ENCODE data around the gene ACSL4.

DNA sequence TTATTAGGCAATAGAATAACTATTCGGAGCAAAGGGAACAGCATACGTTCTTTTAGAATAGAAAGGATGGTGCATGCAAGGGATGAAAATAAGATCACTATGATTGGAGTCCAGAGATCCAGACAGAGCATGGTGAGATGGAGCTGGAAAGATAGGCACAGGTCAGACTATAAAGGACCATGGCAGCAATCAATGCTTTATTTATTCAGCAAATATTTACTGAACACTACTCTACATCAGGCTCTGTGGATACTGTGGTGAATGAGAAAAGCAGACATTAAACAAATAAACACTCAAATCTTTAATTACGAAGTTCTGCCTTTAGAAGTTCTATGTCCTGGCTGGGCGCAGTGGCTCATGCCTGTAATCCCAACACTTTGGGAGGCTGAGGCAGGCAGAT is 44.7 kb upstream of the ACSL4 start:
- TF ChIP-seq FOXM1 (IDR thresholded peaks at IDR 0.05; ENCODE audit: borderline replicate concordance) (no peak), FOXA1 (IDR thresholded peaks at IDR 0.05) (no peak), SUZ12 (IDR thresholded peaks at IDR 0.05) (no peak), NFRKB (IDR thresholded peaks at IDR 0.05) (no peak), SP1 (IDR thresholded peaks at IDR 0.05) (no peak), FOXK2 (IDR thresholded peaks at IDR 0.05) (no peak), L3MBTL2 (conservative IDR thresholded peaks at IDR 0.05) (no peak), TARDBP (IDR thresholded peaks at IDR 0.05) (no peak), CTBP1 (IDR thresholded peaks at IDR 0.05; ENCODE audit: borderline replicate concordance) (no peak), LEF1 (IDR thresholded peaks at IDR 0.05; ENCODE audit: borderline replicate concordance) (no peak), BHLHE40 (IDR thresholded peaks at IDR 0.05; ENCODE audit: borderline replicate concordance) (no peak), ELF4 (IDR thresholded peaks at IDR 0.05) (no peak), ZNF384 (IDR thresholded peaks at IDR 0.05) (no peak)
- TF ChIP-seq, protein P1, sequence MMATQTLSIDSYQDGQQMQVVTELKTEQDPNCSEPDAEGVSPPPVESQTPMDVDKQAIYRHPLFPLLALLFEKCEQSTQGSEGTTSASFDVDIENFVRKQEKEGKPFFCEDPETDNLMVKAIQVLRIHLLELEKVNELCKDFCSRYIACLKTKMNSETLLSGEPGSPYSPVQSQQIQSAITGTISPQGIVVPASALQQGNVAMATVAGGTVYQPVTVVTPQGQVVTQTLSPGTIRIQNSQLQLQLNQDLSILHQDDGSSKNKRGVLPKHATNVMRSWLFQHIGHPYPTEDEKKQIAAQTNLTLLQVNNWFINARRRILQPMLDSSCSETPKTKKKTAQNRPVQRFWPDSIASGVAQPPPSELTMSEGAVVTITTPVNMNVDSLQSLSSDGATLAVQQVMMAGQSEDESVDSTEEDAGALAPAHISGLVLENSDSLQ (IDR thresholded peaks at IDR 0.05) = no peak
